A673 (cell line): ENCODE measurements around the gene NPIPB4.
"Not testable (repeated sequence)": the region's sequence is repeated elsewhere in the genome, so short reads cannot be mapped to it uniquely, and the experiment has no call there.

ENCODE experiments used
- EZH2 ChIP-seq: fragments of 200-600 bp; sonication (generic); IDR thresholded peaks from 2 replicates; pipeline ENCODE4 v1.6.1; 2017; ENCODE audit warnings: borderline replicate concordance, low read depth, mild to moderate bottlenecking, mixed read lengths, antibody characterized with exemption, low read length; ENCODE audit not compliant: poor library complexity, severe bottlenecking
- TF ChIP-seq, protein P1 (sequence below): fragments of 300-800, 200-600 bp; sonication (generic); conservative IDR thresholded peaks from 2 replicates; pipeline ENCODE4 v1.5.1; 2017; ENCODE audit warnings: low read depth, mild to moderate bottlenecking, antibody characterized with exemption, low read length, moderate library complexity, mixed read lengths

DNA sequence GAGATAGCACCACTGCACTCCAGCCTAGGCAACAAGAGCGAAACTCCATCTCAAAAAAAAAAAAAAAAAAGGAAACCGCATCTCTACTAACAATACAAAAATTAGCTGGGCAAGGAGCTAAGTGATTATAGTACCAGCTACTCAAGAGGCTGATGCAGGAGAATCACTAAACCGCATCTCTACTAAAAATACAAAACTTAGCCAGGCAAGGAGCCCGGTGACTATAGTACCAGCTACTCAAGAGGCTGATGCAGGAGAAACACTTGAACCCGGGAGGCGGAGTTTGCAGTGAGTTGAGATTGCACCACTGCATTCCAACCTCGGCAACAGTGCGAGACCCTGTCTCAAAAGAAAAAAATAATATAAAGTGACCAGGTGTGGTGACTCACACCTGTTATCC is 27.6 kb downstream of the NPIPB4 start:
- TF ChIP-seq, protein P1, sequence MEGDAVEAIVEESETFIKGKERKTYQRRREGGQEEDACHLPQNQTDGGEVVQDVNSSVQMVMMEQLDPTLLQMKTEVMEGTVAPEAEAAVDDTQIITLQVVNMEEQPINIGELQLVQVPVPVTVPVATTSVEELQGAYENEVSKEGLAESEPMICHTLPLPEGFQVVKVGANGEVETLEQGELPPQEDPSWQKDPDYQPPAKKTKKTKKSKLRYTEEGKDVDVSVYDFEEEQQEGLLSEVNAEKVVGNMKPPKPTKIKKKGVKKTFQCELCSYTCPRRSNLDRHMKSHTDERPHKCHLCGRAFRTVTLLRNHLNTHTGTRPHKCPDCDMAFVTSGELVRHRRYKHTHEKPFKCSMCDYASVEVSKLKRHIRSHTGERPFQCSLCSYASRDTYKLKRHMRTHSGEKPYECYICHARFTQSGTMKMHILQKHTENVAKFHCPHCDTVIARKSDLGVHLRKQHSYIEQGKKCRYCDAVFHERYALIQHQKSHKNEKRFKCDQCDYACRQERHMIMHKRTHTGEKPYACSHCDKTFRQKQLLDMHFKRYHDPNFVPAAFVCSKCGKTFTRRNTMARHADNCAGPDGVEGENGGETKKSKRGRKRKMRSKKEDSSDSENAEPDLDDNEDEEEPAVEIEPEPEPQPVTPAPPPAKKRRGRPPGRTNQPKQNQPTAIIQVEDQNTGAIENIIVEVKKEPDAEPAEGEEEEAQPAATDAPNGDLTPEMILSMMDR = not testable (repeated sequence)
- not testable (repeated sequence) for TF ChIP-seq EZH2
